MCF 10A (cell line): Measurements from ENCODE around the gene SLC25A39. TPM values are rescaled to one million over a fixed set of nuclear protein-coding genes. Genes with fewer than 3 reads are reported as not detected.

Experiments used
- BruUV-seq: library from RNA; stranded (reverse); fragments of 400-500 nt; replicated peaks from 2 replicates; lab custom pipeline; 2021; lab: Mats Ljungman, UMichigan
- CTCF ChIA-PET: fragments of 300-600 bp; sonication (Branson Sonifier 250); formaldehyde crosslinking; extraction: SDS; loops from one replicate; lab custom pipeline; 2021; ENCODE audit warnings: antibody characterized with exemption, inconsistent platforms; lab: Yijun Ruan, JAX
- POLR2A ChIA-PET: fragments of 300-600, 350-650 bp; sonication (Branson Sonifier 250); formaldehyde crosslinking; extraction: SDS; loops from one replicate; lab custom pipeline; 2020; ENCODE audit warnings: antibody characterized with exemption, inconsistent platforms; lab: Yijun Ruan, JAX
- DNase-seq: peaks from one replicate; pipeline ENCODE4 v3.0.0-alpha.2; 2018; ENCODE audit not compliant: unreplicated experiment
- H3K27ac Mint-ChIP-seq: one replicate; pipeline ENCODE4 v1.8.0; 2022; ENCODE audit warnings: mild to moderate bottlenecking, low read depth, mixed read lengths; ENCODE audit not compliant: unreplicated experiment
- H3K27me3 Mint-ChIP-seq: one replicate; pipeline ENCODE4 v1.8.0; 2022; ENCODE audit warnings: mixed read lengths; ENCODE audit not compliant: insufficient read depth, unreplicated experiment
- H3K36me3 Mint-ChIP-seq: one replicate; pipeline ENCODE4 v1.8.0; 2022; ENCODE audit warnings: mild to moderate bottlenecking, moderate library complexity, mixed read lengths; ENCODE audit not compliant: insufficient read depth, unreplicated experiment
- H3K4me1 Mint-ChIP-seq: one replicate; pipeline ENCODE4 v1.8.0; 2022; ENCODE audit warnings: mixed read lengths; ENCODE audit not compliant: insufficient read depth, unreplicated experiment
- H3K4me3 Mint-ChIP-seq: one replicate; pipeline ENCODE4 v1.8.0; 2022; ENCODE audit warnings: mild to moderate bottlenecking, moderate library complexity, mixed read lengths; ENCODE audit not compliant: unreplicated experiment
- H3K9me3 Mint-ChIP-seq: one replicate; pipeline ENCODE4 v1.8.0; 2022; ENCODE audit warnings: mixed read lengths; ENCODE audit not compliant: unreplicated experiment
- CTCF ChIP-seq: fragments of 200-600 bp; IDR thresholded peaks from one replicate; pipeline ENCODE4 v1.8.0; 2022; ENCODE audit warnings: antibody characterized with exemption, mild to moderate bottlenecking; ENCODE audit not compliant: unreplicated experiment
- intact Hi-C: fragments of 100-400 bp; cut with micrococcal nuclease; formaldehyde crosslinking; loops from 2 replicates; pipeline ENCODE4 v1.14.1; 2022
- total RNA-seq: library from RNA; stranded (reverse); gene quantifications from 2 replicates; pipeline ENCODE4 v1.2.3, GENCODE V29; 2022

The SLC25A39 gene
- total RNA-seq, 1 experiment from 2014 or later = 157 TPM

DNA sequence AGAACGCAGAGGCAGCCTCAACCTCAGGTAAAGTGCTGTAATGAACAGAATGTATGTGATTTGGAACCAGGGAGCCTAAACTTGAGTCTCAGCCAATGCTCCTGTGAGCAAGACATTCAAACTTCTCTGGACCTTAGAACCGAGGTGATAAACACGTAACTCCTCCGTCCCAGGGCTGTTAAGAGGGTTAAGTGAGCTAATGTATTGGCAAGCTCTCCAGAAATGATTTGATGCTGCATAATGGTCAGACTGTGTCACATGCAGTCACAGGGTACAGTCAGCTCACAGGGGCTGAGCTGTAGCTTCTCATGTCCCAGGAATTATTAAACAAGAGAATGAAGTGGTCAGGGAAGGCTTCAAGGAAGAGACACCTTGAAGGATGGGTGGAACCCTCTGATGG, 46.6 kb downstream of the SLC25A39 start:
- intact Hi-C loops = no loop called here
- no peak for TF ChIP-seq CTCF
- Mint-ChIP-seq H3K36me3 (no peaks in the 10 kb centered on the region), H3K27ac (no peak overlapping the region), H3K27me3 (peaks cover 14% of the 10 kb centered on the region), H3K9me3 (no peaks in the 10 kb centered on the region), H3K4me3 (no peak overlapping the region), H3K4me1 (no peaks in the 10 kb centered on the region)
- ChIA-PET CTCF (no interaction called here), POLR2A (interaction anchor here (0.5 kb wide), 1 partner anchor 47 kb away, joined by 3 read pairs; the partner anchor contains the start of gene SLC25A39)
- no peak for DNase-seq
- BruUV-seq = no TSS peak

GRCh38 chr17:44273607-44274006, 51.0 kb downstream of the SLC25A39 start:
- no peak overlapping the region for H3K4me3 Mint-ChIP-seq
- intact Hi-C loops = no loop called here
- no TSS peak for BruUV-seq
- ChIA-PET POLR2A (no interaction called here), CTCF (no interaction called here)
- no peak overlapping the region for H3K27ac Mint-ChIP-seq
- peaks cover 14% of the 10 kb centered on the region for H3K27me3 Mint-ChIP-seq
- no peaks in the 10 kb centered on the region for H3K36me3 Mint-ChIP-seq
- no peaks in the 10 kb centered on the region for H3K9me3 Mint-ChIP-seq
- TF ChIP-seq CTCF = no peak
- DNase-seq = no peak
- H3K4me1 Mint-ChIP-seq = peaks cover 9% of the 10 kb centered on the region

DNA sequence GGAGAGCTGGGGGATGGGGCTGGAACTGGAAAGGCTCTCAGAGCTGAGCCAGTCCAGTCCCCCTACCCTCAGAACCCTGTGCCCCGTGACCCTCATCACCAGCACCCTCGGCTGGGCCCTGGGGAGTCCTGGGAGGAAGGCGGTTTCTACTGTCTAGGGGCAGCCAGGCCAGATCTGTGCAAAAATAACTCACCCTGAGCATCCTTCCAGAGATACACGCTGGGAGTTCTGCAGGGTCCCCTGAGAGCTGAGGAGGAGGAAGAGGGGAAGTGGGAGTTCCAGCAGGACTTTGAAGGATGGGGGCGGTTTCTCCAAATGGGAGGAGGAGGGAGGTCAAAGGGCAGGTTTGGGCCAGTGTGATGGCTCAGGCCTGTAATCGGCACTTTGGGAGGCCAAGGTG, 51.7 kb downstream of the SLC25A39 start:
- CTCF ChIA-PET = interaction anchor here (0.5 kb wide), 1 partner anchor 545 kb away, joined by 4 read pairs; no protein-coding TSS in a partner anchor
- Mint-ChIP-seq H3K9me3 (no peaks in the 10 kb centered on the region), H3K36me3 (no peaks in the 10 kb centered on the region), H3K27me3 (peaks cover 14% of the 10 kb centered on the region), H3K27ac (no peak overlapping the region), H3K4me1 (peaks cover 9% of the 10 kb centered on the region), H3K4me3 (no peak overlapping the region)
- DNase-seq = no peak
- intact Hi-C loops = no loop called here
- no TSS peak for BruUV-seq
- POLR2A ChIA-PET = no interaction called here
- no peak for TF ChIP-seq CTCF

DNA sequence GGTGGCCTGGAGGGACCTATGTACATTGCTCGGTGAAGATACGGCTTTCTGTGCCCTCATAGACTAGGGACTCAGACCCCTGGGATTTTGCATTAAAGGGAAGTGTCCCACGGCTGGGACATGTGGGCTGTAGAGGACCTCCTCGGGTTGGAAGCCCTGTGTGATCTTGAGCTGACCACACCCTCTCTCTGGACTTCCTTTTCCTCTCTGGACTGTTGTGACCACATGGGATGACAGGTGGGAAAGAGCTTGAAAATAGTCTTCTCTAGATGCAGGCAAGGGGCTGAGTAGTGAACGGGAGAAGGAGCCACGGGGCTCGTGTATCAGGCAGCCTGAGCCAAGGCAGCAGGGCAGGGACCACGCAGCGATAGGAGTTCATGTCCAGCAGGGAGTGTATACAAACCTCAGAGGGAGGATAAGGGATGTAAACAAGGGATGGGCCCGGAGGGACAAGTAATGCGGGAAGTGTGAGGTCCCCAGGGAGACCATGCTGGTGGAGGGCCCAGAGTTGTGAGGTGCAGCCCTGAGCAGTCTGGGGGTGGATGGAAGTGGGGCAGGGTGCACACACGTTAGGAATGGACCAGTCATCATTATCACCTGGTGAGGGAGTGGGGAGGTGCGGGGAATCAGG, 52.2 kb downstream of the SLC25A39 start:
- no peaks in the 10 kb centered on the region for H3K36me3 Mint-ChIP-seq
- peaks cover 14% of the 10 kb centered on the region for H3K27me3 Mint-ChIP-seq
- H3K9me3 Mint-ChIP-seq = no peaks in the 10 kb centered on the region
- ChIA-PET POLR2A (no interaction called here), CTCF (interaction anchor here (0.5 kb wide), 1 partner anchor 544 kb away, joined by 4 read pairs; no protein-coding TSS in a partner anchor)
- H3K4me3 Mint-ChIP-seq = no peak overlapping the region
- BruUV-seq = no TSS peak
- no peak overlapping the region for H3K27ac Mint-ChIP-seq
- intact Hi-C loops = no loop called here
- H3K4me1 Mint-ChIP-seq = peaks cover 9% of the 10 kb centered on the region
- DNase-seq = no peak
- TF ChIP-seq CTCF = no peak

Other genes starting within 250 kb of the SLC25A39 start
- 12.1 TPM in 2 replicates for gene HDAC5, start 201.2 kb downstream of the SLC25A39 start, total RNA-seq
- gene HROB, start 182.9 kb downstream of the SLC25A39 start, total RNA-seq = 5.4 and 6.7 TPM in 2 replicates
- not detected in 2 replicates for gene ASB16, start 154.1 kb downstream of the SLC25A39 start, total RNA-seq
- 26.5 and 37.7 TPM in 2 replicates for gene TMUB2, start 137.9 kb downstream of the SLC25A39 start, total RNA-seq
- gene ATXN7L3, start 124.9 kb downstream of the SLC25A39 start, total RNA-seq = 65.7 and 74.8 TPM in 2 replicates
- 71.4 and 79.7 TPM in 2 replicates for gene UBTF, start 105.1 kb downstream of the SLC25A39 start, total RNA-seq
- gene SLC4A1, start 56.7 kb downstream of the SLC25A39 start, total RNA-seq = not detected in 2 replicates
- 0.28 and 1.0 TPM in 2 replicates for gene RUNDC3A, start 16.2 kb downstream of the SLC25A39 start, total RNA-seq
- gene GRN, start 20.5 kb upstream of the SLC25A39 start, total RNA-seq = 143 and 144 TPM in 2 replicates
- 0.30 TPM in 1 of 2 replicates, not detected in the other for gene FAM171A2, start 39.0 kb upstream of the SLC25A39 start, total RNA-seq
- 0.12 and 0.52 TPM in 2 replicates for gene ITGA2B, start 64.8 kb upstream of the SLC25A39 start, total RNA-seq
- gene GPATCH8, start 178.6 kb upstream of the SLC25A39 start, total RNA-seq = 40.8 and 43.6 TPM in 2 replicates
- 6.8 and 10.1 TPM in 2 replicates for gene FZD2, start 232.7 kb upstream of the SLC25A39 start, total RNA-seq